ENCODE data around the gene KLHL36. TPM values are rescaled to one million over a fixed set of nuclear protein-coding genes. Genes with fewer than 3 reads are reported as not detected.

KLHL36 gene
- total and polyA plus RNA-seq, 2 donors = 34.8 to 41.2 TPM

DNA sequence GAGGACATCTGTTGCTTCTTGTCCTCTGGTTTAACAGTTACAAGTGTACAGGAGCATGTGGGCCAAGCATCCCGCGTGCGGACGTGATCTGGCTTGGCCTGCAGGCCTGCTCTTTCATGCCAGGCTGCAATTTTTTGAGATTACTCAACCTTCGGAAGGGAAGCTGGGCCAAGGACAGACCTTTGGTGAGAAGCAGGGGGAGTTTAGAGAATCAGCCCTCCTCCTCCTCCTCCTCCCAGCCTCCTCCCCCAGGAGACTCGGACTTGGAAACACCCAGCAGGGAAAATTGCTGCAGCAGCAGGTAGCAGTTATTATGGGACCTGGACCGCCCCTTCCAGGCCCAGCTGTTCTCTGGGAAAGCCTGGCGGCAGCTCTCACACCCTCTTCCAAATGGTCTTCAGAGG is 5.1 kb upstream of the KLHL36 start:
- H3K4me3 ChIP-seq (ENCODE audit: low read depth, low read length) = no peak overlapping the region
- H3K4me1 ChIP-seq (ENCODE audit: insufficient read depth) = no peaks in the 10 kb centered on the region
- WGBS = 19% methylated on average over 8 of the region's 8 CpGs
- peak overlapping the region; percentile 59 for H3K27ac ChIP-seq (ENCODE audit: low read depth)
- peak; percentile 72 for DNase-seq (ENCODE audit: extremely low spot score)
- no peaks in the 10 kb centered on the region for H3K36me3 ChIP-seq (ENCODE audit: insufficient read depth)

DNA sequence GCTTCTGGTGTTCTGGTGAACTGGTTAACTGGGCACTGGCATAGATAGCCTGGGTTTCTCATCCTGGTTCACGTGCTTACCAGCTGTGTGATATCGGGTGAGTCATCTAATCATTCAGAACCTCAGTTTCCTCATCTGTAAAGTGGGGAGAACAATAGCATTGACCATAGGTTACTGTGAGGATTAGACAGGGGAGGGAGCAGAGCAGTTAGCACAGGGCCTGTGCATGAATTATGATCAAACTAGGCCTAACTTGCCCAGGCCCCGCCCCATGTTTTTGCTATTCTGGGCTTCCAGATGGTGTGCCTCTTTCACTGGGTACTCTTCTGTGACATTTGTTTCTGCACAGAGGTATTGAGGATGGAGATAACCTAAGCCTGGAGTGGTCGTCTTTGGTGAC is 4.6 kb upstream of the KLHL36 start:
- Histone ChIP-seq H3K36me3 (ENCODE audit: insufficient read depth) (no peaks in the 10 kb centered on the region), H3K4me1 (ENCODE audit: insufficient read depth) (no peaks in the 10 kb centered on the region), H3K27ac (ENCODE audit: low read depth) (no peak overlapping the region), H3K4me3 (ENCODE audit: low read depth, low read length) (no peak overlapping the region)
- WGBS = 62% methylated on average over 4 of the region's 4 CpGs
- DNase-seq (ENCODE audit: extremely low spot score) = no peak

DNA sequence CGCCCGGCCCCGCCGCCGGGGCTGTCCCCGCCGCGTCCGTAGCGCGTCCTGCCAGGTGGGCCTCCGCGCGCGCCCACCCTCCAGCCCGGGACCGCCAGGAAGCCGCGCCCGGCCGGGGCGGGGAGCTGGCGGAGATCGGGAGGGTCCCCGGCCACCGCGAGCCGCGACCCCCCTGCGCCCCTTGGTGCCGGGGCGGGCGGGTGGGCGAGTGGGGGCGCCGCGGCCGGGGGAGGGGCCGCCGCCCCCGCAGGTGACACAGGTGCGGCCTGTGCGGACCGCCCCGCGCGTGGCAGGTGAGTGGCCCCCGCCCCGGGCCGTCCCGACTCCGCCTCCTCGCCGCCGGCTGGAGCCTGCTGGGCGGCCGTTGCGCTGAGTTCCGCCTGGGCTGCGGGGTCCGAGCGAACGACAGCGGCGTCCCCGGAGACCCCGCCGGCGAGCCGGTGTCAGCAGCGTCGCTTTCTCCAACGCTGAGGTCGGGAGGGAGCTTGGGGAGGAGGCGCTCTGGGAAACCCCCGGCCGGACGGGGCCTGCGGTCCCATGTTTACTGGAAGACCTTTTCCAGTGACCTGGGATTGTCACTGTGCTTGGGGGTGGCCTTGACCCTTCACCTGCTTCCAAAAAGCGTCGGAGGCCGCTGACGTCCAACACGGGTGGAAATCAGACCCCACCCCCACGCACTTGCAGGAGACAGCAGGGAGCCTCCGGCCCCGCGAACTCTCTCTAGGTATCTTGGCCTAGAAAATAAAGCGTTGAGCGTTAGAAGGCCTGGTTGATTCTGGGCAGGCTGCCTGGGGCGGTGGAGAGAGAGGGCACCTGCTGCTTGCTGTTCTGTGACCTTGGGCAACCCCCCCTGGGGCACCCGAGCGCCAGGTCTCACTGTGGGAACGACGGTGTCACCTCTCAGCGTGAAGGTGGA is 542 bp downstream of the KLHL36 start:
- no peak for DNase-seq (ENCODE audit: extremely low spot score)
- Histone ChIP-seq H3K36me3 (ENCODE audit: insufficient read depth) (peaks cover 4% of the 10 kb centered on the region), H3K4me3 (ENCODE audit: low read depth, low read length) (peak overlapping the region; percentile 96), H3K27ac (ENCODE audit: low read depth) (peak overlapping the region; percentile 89), H3K4me1 (ENCODE audit: insufficient read depth) (no peaks in the 10 kb centered on the region)
- WGBS = 3% methylated on average over 95 of the region's 96 CpGs

DNA sequence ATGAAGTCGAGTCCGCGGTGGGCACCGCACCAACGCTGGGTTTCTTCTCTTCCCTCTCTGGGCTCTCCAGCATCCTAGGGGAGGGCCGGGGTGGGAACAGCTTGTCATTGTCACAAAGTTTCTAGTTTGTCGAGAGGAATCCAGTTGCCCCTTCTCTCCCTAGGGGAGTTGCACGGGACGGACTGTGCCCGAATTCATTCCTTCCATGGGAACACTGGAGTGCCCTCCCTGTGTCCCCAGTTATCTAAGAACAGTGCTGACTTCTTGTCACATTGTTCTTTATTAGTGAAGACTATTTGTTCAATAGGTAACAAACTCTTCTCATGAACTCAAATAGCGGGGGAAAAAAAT is 1.2 kb downstream of the KLHL36 start:
- 67% methylated on average over 11 of the region's 11 CpGs for WGBS
- no peak for DNase-seq (ENCODE audit: extremely low spot score)
- peak overlapping the region; percentile 96 for H3K4me3 ChIP-seq (ENCODE audit: low read depth, low read length)

DNA sequence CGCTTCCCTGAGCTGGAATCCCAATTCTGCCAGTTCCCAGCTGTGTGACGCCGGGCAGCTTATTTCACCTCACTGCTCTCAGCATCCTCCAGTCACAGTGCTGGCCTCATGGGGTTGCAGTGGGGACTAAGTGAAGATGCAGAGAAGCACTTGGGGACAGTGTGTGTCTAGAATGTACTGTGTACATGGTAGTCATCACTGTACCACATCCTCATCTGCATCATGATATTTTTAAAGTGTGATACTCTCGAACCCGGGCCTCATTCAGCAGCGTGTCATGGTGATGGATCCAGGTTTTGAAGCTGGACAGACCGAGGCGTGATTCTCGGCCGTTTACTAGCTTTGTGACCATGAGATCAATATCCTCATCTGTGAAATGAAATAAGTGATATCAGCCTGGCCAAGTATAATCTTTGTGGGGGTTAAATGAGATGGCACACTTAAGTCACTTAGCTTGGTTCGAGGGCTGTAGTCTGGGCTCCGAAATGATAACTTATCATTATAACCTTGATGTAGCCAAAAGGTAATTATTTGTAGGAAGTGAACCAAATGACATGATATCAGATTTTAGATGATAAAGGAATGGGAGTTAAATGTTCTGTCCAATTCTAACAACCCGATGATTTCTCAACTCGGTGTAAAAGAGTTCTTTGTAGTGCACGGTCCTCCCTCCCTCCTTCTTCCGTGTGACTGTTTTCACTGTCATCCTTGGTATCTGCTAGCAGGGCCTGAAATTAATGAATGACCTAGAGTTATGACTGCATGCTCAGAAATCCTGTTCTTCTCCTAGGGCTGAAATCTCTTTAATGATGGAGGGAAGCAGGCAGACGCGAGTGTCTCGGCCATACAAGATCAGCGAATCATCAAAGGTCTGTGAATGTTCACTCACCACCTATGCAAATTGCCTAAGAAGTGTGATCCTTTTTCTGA is 2.0 kb downstream of the KLHL36 start:
- no peak overlapping the region for H3K27ac ChIP-seq (ENCODE audit: low read depth)
- 84% methylated on average over 20 of the region's 20 CpGs for WGBS

More for the DNA sequence above, 1.2 kb downstream of the KLHL36 start:
- Histone ChIP-seq H3K36me3 (ENCODE audit: insufficient read depth) (peaks cover 4% of the 10 kb centered on the region), H3K4me1 (ENCODE audit: insufficient read depth) (no peaks in the 10 kb centered on the region), H3K27ac (ENCODE audit: low read depth) (peak overlapping the region; percentile 89)

DNA sequence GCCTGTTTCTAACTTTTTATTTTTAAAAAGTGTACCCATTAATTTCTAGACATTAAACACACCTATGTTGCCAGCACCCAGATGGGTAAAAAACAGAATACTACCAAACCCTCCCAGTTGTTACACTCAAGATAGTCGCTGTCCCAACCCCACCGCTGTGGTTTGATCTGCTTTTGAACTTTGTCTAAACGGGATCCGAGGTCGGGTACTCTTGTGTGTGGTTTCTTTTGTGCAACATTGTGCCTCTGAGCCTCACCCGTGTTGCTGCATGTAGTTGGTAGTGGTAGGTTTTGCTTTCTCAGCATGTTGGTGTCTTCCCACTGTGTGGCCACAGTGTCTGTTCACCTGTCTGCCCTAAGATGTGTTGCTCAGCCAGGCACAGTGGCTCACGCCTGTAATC is 4.3 kb downstream of the KLHL36 start:
- no peaks in the 10 kb centered on the region for H3K4me1 ChIP-seq (ENCODE audit: insufficient read depth)
- peaks cover 4% of the 10 kb centered on the region for H3K36me3 ChIP-seq (ENCODE audit: insufficient read depth)
- no peak for DNase-seq (ENCODE audit: extremely low spot score)
- no peak overlapping the region for H3K27ac ChIP-seq (ENCODE audit: low read depth)
- WGBS = 89% methylated on average over 7 of the region's 7 CpGs
- H3K4me3 ChIP-seq (ENCODE audit: low read depth, low read length) = no peak overlapping the region

More for the DNA sequence above, 2.0 kb downstream of the KLHL36 start:
- Histone ChIP-seq H3K4me1 (ENCODE audit: insufficient read depth) (no peaks in the 10 kb centered on the region), H3K4me3 (ENCODE audit: low read depth, low read length) (no peak overlapping the region), H3K36me3 (ENCODE audit: insufficient read depth) (peaks cover 4% of the 10 kb centered on the region)
- no peak for DNase-seq (ENCODE audit: extremely low spot score)

DNA sequence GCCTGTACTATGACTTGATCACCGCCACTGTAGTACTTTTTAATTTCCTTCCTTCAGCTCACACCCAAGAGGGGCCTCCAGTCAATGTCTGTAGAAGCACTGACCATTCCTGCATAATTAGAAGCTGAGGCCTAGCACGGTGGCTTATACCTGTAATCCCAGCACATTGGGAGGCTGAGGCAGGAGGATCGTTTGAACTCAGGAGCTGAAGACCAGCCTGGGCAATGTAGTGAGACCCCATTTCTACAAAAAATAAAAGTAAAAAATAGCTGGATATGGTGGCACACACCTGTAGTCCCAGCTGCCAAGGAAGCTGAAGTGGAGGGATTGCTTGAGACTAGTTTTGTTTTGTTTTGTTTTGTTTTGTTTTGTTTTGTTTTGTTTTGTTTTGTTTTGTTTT is 5.9 kb downstream of the KLHL36 start:
- H3K4me3 ChIP-seq (ENCODE audit: low read depth, low read length) = no peak overlapping the region
- WGBS = 88% methylated on average over 3 of the region's 3 CpGs
- no peak for DNase-seq (ENCODE audit: extremely low spot score)
- no peak overlapping the region for H3K27ac ChIP-seq (ENCODE audit: low read depth)
- H3K36me3 ChIP-seq (ENCODE audit: insufficient read depth) = peaks cover 4% of the 10 kb centered on the region
- no peaks in the 10 kb centered on the region for H3K4me1 ChIP-seq (ENCODE audit: insufficient read depth)

DNA sequence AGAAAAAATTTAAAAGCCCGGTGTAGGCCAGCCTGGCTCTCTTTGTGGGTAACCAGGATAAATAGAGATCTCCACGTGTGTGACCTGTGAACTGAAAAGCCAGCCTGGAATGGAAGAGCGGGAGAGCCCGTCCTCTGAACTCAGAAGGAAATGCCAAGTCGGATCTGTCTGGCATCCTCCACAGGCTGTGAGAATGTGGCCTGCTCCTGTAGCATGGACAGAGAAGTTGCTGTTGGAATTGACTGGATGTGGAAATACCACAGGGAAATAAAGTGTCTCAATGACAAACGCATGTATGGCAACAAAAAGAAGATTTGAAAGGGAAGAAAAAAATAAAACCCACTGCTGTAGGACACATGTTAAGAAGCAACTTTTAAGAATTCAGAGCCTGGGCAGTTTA is 6.7 kb downstream of the KLHL36 start:
- Histone ChIP-seq H3K27ac (ENCODE audit: low read depth) (no peak overlapping the region), H3K4me1 (ENCODE audit: insufficient read depth) (no peaks in the 10 kb centered on the region), H3K4me3 (ENCODE audit: low read depth, low read length) (no peak overlapping the region), H3K36me3 (ENCODE audit: insufficient read depth) (peaks cover 4% of the 10 kb centered on the region)
- 61% methylated on average over 6 of the region's 6 CpGs for WGBS
- no peak for DNase-seq (ENCODE audit: extremely low spot score)

DNA sequence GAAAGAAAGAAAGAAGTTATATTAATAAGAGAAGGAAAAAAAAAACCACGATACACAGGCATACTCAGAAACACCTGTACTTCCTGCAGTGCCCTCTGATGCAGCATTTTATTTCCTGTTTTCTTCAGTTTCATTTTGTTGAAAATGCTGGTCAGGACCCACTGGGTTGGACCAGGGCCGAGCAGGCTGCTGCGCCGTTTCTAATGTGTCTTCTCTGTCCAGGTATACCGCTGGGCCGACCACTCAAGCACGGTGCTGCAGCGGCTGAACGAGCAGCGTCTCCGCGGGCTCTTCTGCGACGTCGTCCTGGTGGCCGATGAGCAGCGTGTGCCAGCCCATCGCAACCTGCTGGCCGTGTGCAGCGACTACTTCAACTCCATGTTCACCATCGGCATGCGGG is 8.3 kb downstream of the KLHL36 start:
- no peak for DNase-seq (ENCODE audit: extremely low spot score)
- H3K27ac ChIP-seq (ENCODE audit: low read depth) = no peak overlapping the region
- H3K36me3 ChIP-seq (ENCODE audit: insufficient read depth) = peaks cover 5% of the 10 kb centered on the region
- WGBS = 95% methylated on average over 22 of the region's 22 CpGs
- H3K4me1 ChIP-seq (ENCODE audit: insufficient read depth) = no peaks in the 10 kb centered on the region
- no peak overlapping the region for H3K4me3 ChIP-seq (ENCODE audit: low read depth, low read length)

DNA sequence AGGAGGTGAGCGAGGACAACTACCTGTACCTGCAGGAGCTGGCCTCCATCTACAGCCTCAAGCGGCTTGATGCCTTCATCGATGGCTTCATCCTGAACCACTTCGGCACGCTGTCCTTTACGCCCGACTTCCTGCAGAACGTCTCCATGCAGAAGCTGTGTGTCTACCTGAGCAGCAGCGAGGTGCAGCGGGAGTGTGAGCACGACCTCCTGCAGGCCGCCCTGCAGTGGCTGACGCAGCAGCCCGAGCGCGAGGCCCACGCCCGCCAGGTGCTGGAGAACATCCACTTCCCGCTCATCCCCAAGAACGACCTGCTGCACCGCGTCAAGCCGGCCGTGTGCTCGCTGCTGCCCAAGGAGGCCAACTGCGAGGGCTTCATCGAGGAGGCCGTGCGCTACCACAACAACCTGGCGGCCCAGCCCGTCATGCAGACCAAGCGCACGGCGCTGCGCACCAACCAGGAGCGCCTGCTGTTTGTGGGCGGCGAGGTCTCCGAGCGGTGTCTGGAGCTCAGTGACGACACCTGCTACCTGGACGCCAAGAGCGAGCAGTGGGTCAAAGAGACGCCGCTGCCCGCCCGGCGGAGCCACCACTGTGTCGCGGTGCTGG is 9.0 kb downstream of the KLHL36 start:
- Histone ChIP-seq H3K27ac (ENCODE audit: low read depth) (no peak overlapping the region), H3K36me3 (ENCODE audit: insufficient read depth) (peaks cover 5% of the 10 kb centered on the region), H3K4me1 (ENCODE audit: insufficient read depth) (no peaks in the 10 kb centered on the region), H3K4me3 (ENCODE audit: low read depth, low read length) (no peak overlapping the region)
- 98% methylated on average over 50 of the region's 50 CpGs for WGBS
- DNase-seq (ENCODE audit: extremely low spot score) = no peak

DNA sequence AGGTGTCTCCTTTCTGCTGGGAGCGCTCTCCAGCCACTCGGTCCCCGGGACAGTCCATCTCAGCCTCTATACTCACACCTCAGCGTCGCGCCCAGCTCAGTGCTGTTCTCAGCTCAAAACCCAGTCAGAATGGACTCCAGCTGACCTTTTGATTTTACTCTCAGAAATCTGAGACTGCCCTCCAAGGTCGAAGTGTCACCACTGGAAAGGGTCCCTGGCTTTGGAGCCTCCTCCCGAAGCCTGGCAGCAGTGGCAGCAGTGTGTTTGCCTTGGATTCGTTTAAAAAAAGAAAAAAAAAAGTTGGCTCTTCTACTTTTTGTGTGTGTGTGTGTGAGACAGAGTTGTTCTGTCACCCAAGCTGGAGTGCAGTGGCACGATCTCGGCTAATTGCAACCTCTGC is 10.4 kb downstream of the KLHL36 start:
- Histone ChIP-seq H3K36me3 (ENCODE audit: insufficient read depth) (peaks cover 5% of the 10 kb centered on the region), H3K4me3 (ENCODE audit: low read depth, low read length) (no peak overlapping the region), H3K27ac (ENCODE audit: low read depth) (no peak overlapping the region), H3K4me1 (ENCODE audit: insufficient read depth) (no peaks in the 10 kb centered on the region)
- WGBS = 88% methylated on average over 11 of the region's 11 CpGs
- DNase-seq (ENCODE audit: extremely low spot score) = no peak

DNA sequence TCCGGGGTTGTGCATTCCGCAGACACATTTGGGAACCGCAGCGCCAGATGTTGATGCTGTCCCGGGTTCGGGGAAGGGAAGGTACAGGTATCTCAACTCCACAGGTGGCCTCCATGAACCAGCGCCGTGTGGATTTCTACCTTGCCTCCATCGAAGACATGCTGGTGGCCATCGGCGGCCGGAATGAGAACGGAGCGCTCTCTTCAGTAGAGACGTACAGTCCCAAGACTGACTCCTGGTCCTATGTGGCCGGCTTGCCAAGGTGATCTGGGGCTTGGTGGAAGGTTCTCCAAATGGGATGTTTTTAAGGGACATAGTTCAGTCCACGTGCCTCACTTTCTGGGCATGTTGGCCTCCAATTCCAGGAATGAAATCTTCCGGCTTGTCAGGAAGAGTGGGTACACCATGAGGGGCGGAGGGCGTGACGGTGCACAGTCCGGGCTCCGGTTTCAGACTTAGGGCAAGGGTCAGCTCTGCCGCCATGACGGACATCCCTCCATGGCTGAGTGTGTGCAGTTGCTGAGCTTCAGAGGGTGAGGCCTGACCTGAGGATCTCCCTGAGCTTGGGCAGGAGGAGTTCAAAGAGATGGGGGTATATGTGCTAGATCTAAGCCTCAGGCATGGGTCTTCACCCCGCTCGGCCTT is 11.5 kb downstream of the KLHL36 start:
- DNase-seq (ENCODE audit: extremely low spot score) = no peak
- 96% methylated on average over 27 of the region's 27 CpGs for WGBS
- H3K36me3 ChIP-seq (ENCODE audit: insufficient read depth) = peaks cover 5% of the 10 kb centered on the region

DNA sequence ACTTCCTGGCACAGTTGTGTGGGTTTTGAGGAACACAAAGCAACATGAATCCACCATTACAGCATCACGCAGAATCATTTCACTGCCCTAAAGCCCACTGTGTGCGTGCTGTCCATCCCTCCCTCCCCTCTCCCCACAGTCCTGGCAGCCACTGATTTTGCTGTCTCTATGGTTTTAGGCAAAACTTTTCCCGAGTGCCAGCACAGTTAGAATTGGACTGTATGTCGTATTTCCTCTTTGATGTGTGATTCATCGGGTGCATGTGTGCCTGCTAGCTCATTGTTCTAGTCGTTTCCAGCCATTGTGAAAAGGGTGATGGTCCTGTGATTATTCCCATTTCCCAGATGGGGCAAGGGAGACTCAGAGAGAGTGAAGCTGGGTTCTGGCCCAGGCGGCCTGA is 12.7 kb downstream of the KLHL36 start:
- DNase-seq (ENCODE audit: extremely low spot score) = no peak
- Histone ChIP-seq H3K4me3 (ENCODE audit: low read depth, low read length) (no peak overlapping the region), H3K27ac (ENCODE audit: low read depth) (no peak overlapping the region), H3K36me3 (ENCODE audit: insufficient read depth) (peaks cover 5% of the 10 kb centered on the region), H3K4me1 (ENCODE audit: insufficient read depth) (no peaks in the 10 kb centered on the region)
- 73% methylated on average over 7 of the region's 7 CpGs for WGBS

More for the DNA sequence above, 11.5 kb downstream of the KLHL36 start:
- no peak overlapping the region for H3K4me3 ChIP-seq (ENCODE audit: low read depth, low read length)
- no peak overlapping the region for H3K27ac ChIP-seq (ENCODE audit: low read depth)
- H3K4me1 ChIP-seq (ENCODE audit: insufficient read depth) = no peaks in the 10 kb centered on the region

All from urinary bladder (tissue), 4 donors.